ENCODE measurements around the gene THOC1. TPM values are rescaled to one million over a fixed set of nuclear protein-coding genes. Genes with fewer than 3 reads are reported as not detected.
A peak's percentile ranks its signal among the peaks of the same experiment; 100 is the strongest.
"Not testable (repeated sequence)": the region's sequence is repeated elsewhere in the genome, so short reads cannot be mapped to it uniquely, and the experiment has no call there.

Gene THOC1
- total RNA-seq = 30.4 TPM

- peak; percentile 84 to 98 (median 95) for DNase-seq (ENCODE audit: low read depth in 2 of 3, low spot score in 2 of 3)
Measured at GRCh38 chr18:267688-268552, at the start of gene THOC1. TSS of gene THOC1 (minus strand) at chr18:268047. CDS start at chr18:268019, 28 bp downstream.

GRCh38 chr18:317618-318017 lies 49.8 kb upstream of the THOC1 start:
- no peak for DNase-seq (ENCODE audit: low read depth in 2 of 3, low spot score in 2 of 3)

GRCh38 chr18:316393-316792 lies 48.5 kb upstream of the THOC1 start:
- no peak for DNase-seq (ENCODE audit: low read depth in 2 of 3, low spot score in 2 of 3)

GRCh38 chr18:313931-314330 lies 46.1 kb upstream of the THOC1 start:
- no peak for DNase-seq (ENCODE audit: low read depth in 2 of 3, low spot score in 2 of 3)

- DNase-seq (ENCODE audit: low read depth in 2 of 3, low spot score in 2 of 3) = no peak
Measured at GRCh38 chr18:312415-312814, 44.6 kb upstream of the THOC1 start.

- no peak for DNase-seq (ENCODE audit: low read depth in 2 of 3, low spot score in 2 of 3)
Measured at GRCh38 chr18:310042-310441, 42.2 kb upstream of the THOC1 start.

GRCh38 chr18:308086-308485 lies 40.2 kb upstream of the THOC1 start:
- DNase-seq (ENCODE audit: low read depth in 2 of 3, low spot score in 2 of 3) = not testable (repeated sequence)

- no peak for DNase-seq (ENCODE audit: low read depth in 2 of 3, low spot score in 2 of 3)
Measured at GRCh38 chr18:306608-307255, 38.9 kb upstream of the THOC1 start.

- no peak for DNase-seq (ENCODE audit: low read depth in 2 of 3, low spot score in 2 of 3)
Measured at GRCh38 chr18:305003-305501, 37.2 kb upstream of the THOC1 start.

GRCh38 chr18:303607-304006 lies 35.8 kb upstream of the THOC1 start:
- DNase-seq (ENCODE audit: low read depth in 2 of 3, low spot score in 2 of 3) = no peak

- no peak for DNase-seq (ENCODE audit: low read depth in 2 of 3, low spot score in 2 of 3)
Measured at GRCh38 chr18:303011-303410, 35.2 kb upstream of the THOC1 start.

GRCh38 chr18:302097-302496 lies 34.2 kb upstream of the THOC1 start:
- DNase-seq (ENCODE audit: low read depth in 2 of 3, low spot score in 2 of 3) = no peak

GRCh38 chr18:297936-298335 lies 30.1 kb upstream of the THOC1 start:
- DNase-seq (ENCODE audit: low read depth in 2 of 3, low spot score in 2 of 3) = peak in 1 of 3 donors; percentile 11

- DNase-seq (ENCODE audit: low read depth in 2 of 3, low spot score in 2 of 3) = no peak
Measured at GRCh38 chr18:295756-296490, 28.1 kb upstream of the THOC1 start.

- DNase-seq (ENCODE audit: low read depth in 2 of 3, low spot score in 2 of 3) = no peak
Measured at GRCh38 chr18:294566-294965, 26.7 kb upstream of the THOC1 start.

GRCh38 chr18:293536-293935 lies 25.7 kb upstream of the THOC1 start:
- DNase-seq (ENCODE audit: low read depth in 2 of 3, low spot score in 2 of 3) = peak in 1 of 3 donors; percentile 31

GRCh38 chr18:292271-292670 lies 24.4 kb upstream of the THOC1 start:
- no peak for DNase-seq (ENCODE audit: low read depth in 2 of 3, low spot score in 2 of 3)

GRCh38 chr18:289970-290369 lies 22.1 kb upstream of the THOC1 start:
- not testable (repeated sequence) for DNase-seq (ENCODE audit: low read depth in 2 of 3, low spot score in 2 of 3)

- DNase-seq (ENCODE audit: low read depth in 2 of 3, low spot score in 2 of 3) = no peak
Measured at GRCh38 chr18:289026-289425, 21.2 kb upstream of the THOC1 start.

GRCh38 chr18:286515-287310 lies 18.9 kb upstream of the THOC1 start:
- DNase-seq (ENCODE audit: low read depth in 2 of 3, low spot score in 2 of 3) = peak in 2 of 3 donors; percentile 33 to 45
